ENCODE measurements around the gene NHERF1. TPM values are rescaled to one million over a fixed set of nuclear protein-coding genes. Genes with fewer than 3 reads are reported as not detected.

Gene NHERF1
- total and polyA plus RNA-seq, 9 of the 15 experiments (the other 6 are each of a cell fraction or from before 2014, with no cell fraction given) = 11.4 to 79.9 (median 36.9) TPM

- no peak for TF ChIP-seq HBP1 (CRISPR knock-in tag; IDR thresholded peaks at IDR 0.05)
- TF ChIP-seq TFAM (CRISPR knock-in tag; conservative IDR thresholded peaks at IDR 0.05) = no peak
- TF ChIP-seq DEAF1 (CRISPR knock-in tag; IDR thresholded peaks at IDR 0.05) = peak; percentile 91
- no peak for TF ChIP-seq PBX2 (CRISPR knock-in tag; IDR thresholded peaks at IDR 0.05; ENCODE audit: low read depth)
- no peak for TF ChIP-seq PBX2 (tag; conservative IDR thresholded peaks at IDR 0.05; ENCODE audit: low read depth)
- TF ChIP-seq ATF4 (CRISPR knock-in tag; IDR thresholded peaks at IDR 0.05) = no peak
- peak; percentile 100 for TF ChIP-seq NFIC (IDR thresholded peaks at IDR 0.05)
- TF ChIP-seq DDX20 (tag; IDR thresholded peaks at IDR 0.05; ENCODE audit: low read depth) = no peak
- TF ChIP-seq TCFL5 (CRISPR knock-in tag; conservative IDR thresholded peaks at IDR 0.05) = no peak
- TF ChIP-seq ZBTB2 (IDR thresholded peaks at IDR 0.05) = no peak
- TF ChIP-seq MAZ (CRISPR knock-in tag; conservative IDR thresholded peaks at IDR 0.05 in 1 of 2, IDR thresholded peaks at IDR 0.05 in 1 of 2) = peak; percentile 61 to 87; a peak in 3 of 4 replicates
- TF ChIP-seq ZNF121 (CRISPR knock-in tag; conservative IDR thresholded peaks at IDR 0.05) = 0 out of 2 replicates have a peak, but pooled peaks have one; percentile 37
- no peak for TF ChIP-seq ELF1 (tag; IDR thresholded peaks at IDR 0.05)
- TF ChIP-seq NONO (IDR thresholded peaks at IDR 0.05; ENCODE audit: low read depth in 2 of 2, low read length in 1 of 2) = peak in 1 of 2 experiments; percentile 40; a peak in 1 of 4 replicates
- TF ChIP-seq KAT2B (IDR thresholded peaks at IDR 0.05; ENCODE audit: low read depth, low read length) = no peak
- TF ChIP-seq RCOR1 (IDR thresholded peaks at IDR 0.05; ENCODE audit: borderline replicate concordance in 1 of 2, low read depth in 2 of 2, low read length in 2 of 2) = peak in 1 of 2 experiments; percentile 64; a peak in 1 of 4 replicates
These were observed 3.5 kb upstream of the NHERF1 start (continued) for GRCh38 chr17:74744714-74745547.
